Transverse colon (tissue), 4 donors: ENCODE data around the gene ROR1. TPM values are rescaled to one million over a fixed set of nuclear protein-coding genes. Genes with fewer than 3 reads are reported as not detected.

Source experiments
- DNase-seq: peaks from one replicate; pipeline ENCODE4 v3.0.0-alpha.2; 2019
- H3K27ac ChIP-seq, 4 donors: fragments of 200-600 bp; sonication (generic); 2 replicates each; pipeline ENCODE4 v1.5.1; 2016 to 2018; ENCODE audit warnings: inconsistent platforms in 4 of 4
- H3K27me3 ChIP-seq: fragments of 200-600 bp; sonication (generic); 2 replicates; pipeline ENCODE4 v1.5.1; 2017; ENCODE audit warnings: inconsistent platforms
- H3K36me3 ChIP-seq, 4 donors: fragments of 200-600 bp; sonication (generic); 2 replicates each; pipeline ENCODE4 v1.5.1; 2017 to 2019; ENCODE audit warnings: inconsistent platforms in 4 of 4
- H3K4me1 ChIP-seq, 4 donors: fragments of 200-600 bp; sonication (generic); 2 replicates each; pipeline ENCODE4 v1.5.1; 2017 to 2020; ENCODE audit warnings: inconsistent platforms in 4 of 4
- H3K4me3 ChIP-seq, 4 donors: fragments of 200-600 bp; sonication (generic); 1 replicate in 1 of 4; 2 replicates in 3 of 4; pipeline versions ENCODE4 v1.5.1 to v1.6.1; 2017 to 2019; ENCODE audit warnings: inconsistent platforms in 4 of 4
- H3K9me3 ChIP-seq, 2 donors: fragments of 200-600 bp; sonication (generic); 2 replicates each; pipeline ENCODE4 v1.5.1; 2017 to 2019; ENCODE audit warnings: inconsistent platforms in 2 of 2
- CTCF ChIP-seq, 5 experiments: fragments of 200-600 bp in 3 of 5; fragments of 450-650 bp in 2 of 5; sonication (generic) in 3 of 5; IDR thresholded peaks; 1 replicate in 2 of 5; 2 replicates in 3 of 5; pipeline ENCODE4 v1.5.1; 2016 to 2017; ENCODE audit warnings: antibody characterized with exemption in 5 of 5, inconsistent platforms in 3 of 5, mild to moderate bottlenecking in 2 of 5, moderate library complexity in 1 of 5
- EP300 ChIP-seq: sonication (generic); formaldehyde crosslinking; IDR thresholded peaks from one replicate; pipeline ENCODE4 v1.6.1; 2017; ENCODE audit warnings: antibody characterized with exemption, low read depth
- POLR2A ChIP-seq: fragments of 450-650 bp; IDR thresholded peaks from one replicate; pipeline ENCODE4 v1.6.1; 2016; ENCODE audit warnings: antibody characterized with exemption, mild to moderate bottlenecking, moderate library complexity
- POLR2AphosphoS5 ChIP-seq, 3 donors: sonication (generic); formaldehyde crosslinking; IDR thresholded peaks; one replicate each; pipeline ENCODE4 v1.6.1; 2016; ENCODE audit warnings: antibody characterized with exemption in 3 of 3
- WGBS, 2 donors: methylation state at CpG; one replicate each; pipeline ENCODE4 v1.1.5; 2018; ENCODE audit warnings: low coverage in 1 of 2; 5-methylcytosine and 5-hydroxymethylcytosine counted together
- in situ Hi-C, 4 donors: fragments of 200-750 bp; cut with MboI; loops; one replicate each; pipeline versions ENCODE4 v1.15.0 to v1.15.1; 2017; ENCODE audit warnings: low sequenced_read_pairs in 3 of 4, low pct_ligation_motif_present in 1 of 4, low pct_unique_long_range_greater_than_20kb in 1 of 4
- intact Hi-C: fragments of 100-400 bp; cut with DNase I; formaldehyde crosslinking; loops from one replicate; pipeline ENCODE4 v1.15.1; 2023; ENCODE audit warnings: low total_unique reads
- total RNA-seq, 4 donors: library from RNA; depleted of rRNA; stranded (reverse); fragments of >200 nt; gene quantifications; one replicate each; pipeline ENCODE4 v1.1.0, GENCODE V29; 2016

ROR1 gene
- total RNA-seq, 4 donors from 2014 or later, result 3.0 to 6.7 (median 4.6) TPM

DNA sequence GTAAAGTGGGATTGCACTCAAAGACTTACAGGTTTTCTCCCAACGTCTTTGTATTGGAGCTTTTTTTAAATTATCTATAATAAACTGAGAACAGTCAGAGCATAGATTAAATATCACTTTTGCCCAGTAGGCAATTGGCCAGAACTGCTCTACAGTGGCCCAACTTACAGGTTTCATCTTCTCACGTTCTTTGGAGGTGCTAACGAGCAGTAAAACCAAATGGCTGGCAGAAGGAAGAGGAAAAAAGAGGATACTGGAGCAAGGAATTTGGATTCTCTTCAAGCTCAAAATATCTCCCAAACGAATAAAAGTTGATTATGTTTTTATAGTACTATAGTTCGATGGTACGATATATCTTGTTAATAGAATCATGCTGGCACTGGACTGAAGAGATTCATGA, 201.1 kb downstream of the ROR1 start:
- DNase-seq, result no peak
- H3K27ac ChIP-seq, result no peak overlapping the region
- no peaks in the 10 kb centered on the region for H3K27me3 ChIP-seq
- H3K4me1 ChIP-seq, result no peaks in the 10 kb centered on the region
- H3K36me3 ChIP-seq, result no peaks in the 10 kb centered on the region
- 60 to 85% methylated on average over 5 to 6 of the region's 6 CpGs for WGBS, 2 donors
- H3K9me3 ChIP-seq, result no peaks in the 10 kb centered on the region
- intact Hi-C loops (no loop called here), in situ Hi-C loops (no loop called here)
- TF ChIP-seq EP300, result no peak
- H3K4me3 ChIP-seq, result no peak overlapping the region

DNA sequence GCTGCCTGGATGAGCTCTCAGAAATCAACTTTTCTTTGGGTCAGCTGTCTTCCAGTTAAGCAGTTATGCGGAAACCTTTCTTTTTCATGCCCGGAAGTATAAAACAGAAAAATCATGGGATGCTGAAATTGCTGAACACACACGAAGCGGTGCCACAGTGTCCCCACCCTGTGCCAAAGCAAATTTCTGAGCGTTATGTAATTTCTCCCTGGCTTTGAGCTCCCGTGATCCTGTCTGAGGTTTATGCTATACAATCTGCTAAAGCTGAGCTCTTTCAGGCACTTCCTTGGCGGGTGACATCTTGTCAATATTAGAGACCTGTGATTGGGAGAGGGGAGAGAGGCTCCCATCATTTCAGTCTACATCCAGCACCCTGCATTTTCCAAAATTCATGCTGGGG, 201.7 kb downstream of the ROR1 start:
- no peak overlapping the region for H3K27ac ChIP-seq
- H3K4me1 ChIP-seq, result no peaks in the 10 kb centered on the region
- in situ Hi-C loops, result no loop called here
- no peak for DNase-seq
- H3K4me3 ChIP-seq, result no peak overlapping the region
- no peak for TF ChIP-seq EP300
- TF ChIP-seq POLR2A, result no peak
- TF ChIP-seq CTCF (IDR thresholded peaks at IDR 0.05), result no peak
- no peak for TF ChIP-seq POLR2AphosphoS5 (IDR thresholded peaks at IDR 0.05)
- 84 to 87% methylated on average over 4 to 7 of the region's 7 CpGs for WGBS, 2 donors
- no peaks in the 10 kb centered on the region for H3K36me3 ChIP-seq
- intact Hi-C loops, result no loop called here
- H3K27me3 ChIP-seq, result no peaks in the 10 kb centered on the region
- no peaks in the 10 kb centered on the region for H3K9me3 ChIP-seq

DNA sequence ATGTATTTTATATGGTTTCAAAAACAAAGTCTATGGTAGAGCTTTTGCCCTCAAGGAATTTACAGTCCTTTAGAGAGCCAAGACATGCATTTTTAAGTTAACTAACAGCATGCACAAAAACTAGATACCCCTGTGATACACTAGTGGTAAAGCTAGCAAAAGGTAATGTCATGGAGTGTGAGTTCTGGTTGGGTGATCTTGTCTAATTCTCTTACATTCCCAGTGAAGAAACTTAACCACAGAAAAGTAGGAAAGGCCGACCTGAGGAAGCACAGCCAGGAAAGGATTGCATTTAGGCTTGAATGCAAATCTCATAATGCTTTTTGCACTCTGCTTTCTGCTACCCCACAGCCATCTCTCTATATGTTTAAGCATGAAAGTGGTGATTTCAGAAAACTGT, 202.2 kb downstream of the ROR1 start:
- H3K4me3 ChIP-seq, result no peak overlapping the region
- H3K36me3 ChIP-seq, result no peaks in the 10 kb centered on the region
- in situ Hi-C loops, result no loop called here
- TF ChIP-seq POLR2A (no peak), EP300 (no peak)
- no peaks in the 10 kb centered on the region for H3K4me1 ChIP-seq
- H3K9me3 ChIP-seq, result no peaks in the 10 kb centered on the region
- DNase-seq, result no peak
- 84 to 100% methylated on average over 1 of the region's 1 CpG for WGBS, 2 donors
- H3K27ac ChIP-seq, result no peak overlapping the region
- no peaks in the 10 kb centered on the region for H3K27me3 ChIP-seq
- intact Hi-C loops, result no loop called here

DNA sequence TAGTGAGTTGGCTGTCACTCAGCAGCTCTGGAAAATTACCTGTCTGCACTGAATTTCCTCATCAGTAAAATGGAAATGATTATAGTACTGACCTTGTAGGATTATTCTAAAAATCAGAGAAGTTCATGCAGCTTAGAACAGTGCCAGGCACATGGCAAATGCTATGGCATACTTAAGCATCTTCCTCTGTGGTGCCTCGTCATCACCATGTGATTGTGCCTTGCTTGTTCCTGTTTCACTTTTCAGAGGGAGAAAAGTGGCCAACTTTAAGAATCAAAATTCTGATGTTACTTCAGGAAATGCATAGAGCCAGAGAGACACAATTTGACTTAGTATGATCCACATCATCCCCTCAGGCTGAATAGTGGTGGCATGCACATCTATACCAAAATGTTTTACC, 203.6 kb downstream of the ROR1 start:
- DNase-seq, result no peak
- H3K36me3 ChIP-seq, result no peaks in the 10 kb centered on the region
- no peak for TF ChIP-seq CTCF (IDR thresholded peaks at IDR 0.05)
- no peak for TF ChIP-seq EP300
- no peak for TF ChIP-seq POLR2AphosphoS5 (IDR thresholded peaks at IDR 0.05)
- WGBS, 2 donors, result 70% methylated on average over 1 of the region's 1 CpG; no CpG with 5 or more reads in 1 of the 2 donors
- no peaks in the 10 kb centered on the region for H3K9me3 ChIP-seq
- in situ Hi-C loops (no loop called here), intact Hi-C loops (no loop called here)
- no peaks in the 10 kb centered on the region for H3K4me1 ChIP-seq
- H3K4me3 ChIP-seq, result no peak overlapping the region
- H3K27me3 ChIP-seq, result no peaks in the 10 kb centered on the region
- no peak overlapping the region for H3K27ac ChIP-seq

DNA sequence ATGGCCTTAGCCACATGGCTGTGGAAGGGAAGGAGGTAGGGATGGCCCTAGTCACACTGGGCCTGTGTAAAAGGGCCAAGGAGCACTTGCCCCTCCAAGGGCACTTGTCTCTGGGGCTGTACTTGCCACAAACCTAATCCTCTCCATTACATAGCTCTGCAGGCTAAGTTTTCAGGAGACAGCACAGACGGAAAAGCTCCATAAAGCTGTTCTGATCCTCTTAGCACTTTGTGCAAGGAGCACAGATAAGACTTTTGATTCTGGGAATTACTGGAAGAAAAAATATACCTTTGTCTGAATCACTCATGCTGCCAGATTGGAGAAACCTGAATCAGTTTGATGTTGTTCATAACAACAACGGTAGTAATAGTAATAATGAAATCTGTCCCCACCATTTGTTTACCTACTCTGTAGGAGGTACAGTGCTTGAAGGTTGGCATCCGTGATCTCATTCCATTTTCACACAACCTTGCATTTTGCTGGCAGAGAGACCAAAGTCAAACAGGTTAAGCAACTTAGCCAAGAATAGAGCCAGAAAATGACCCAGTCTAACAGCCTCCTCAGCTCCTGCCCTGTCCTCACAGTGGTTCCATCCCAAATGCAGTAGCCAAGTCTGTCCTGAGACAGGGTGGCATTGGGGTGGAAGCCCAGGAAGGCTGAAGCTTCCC, 207.1 kb downstream of the ROR1 start:
- intact Hi-C loops, result no loop called here
- no peak for DNase-seq
- H3K27ac ChIP-seq, result no peak overlapping the region
- no peak overlapping the region for H3K4me3 ChIP-seq
- H3K36me3 ChIP-seq, result no peaks in the 10 kb centered on the region
- in situ Hi-C loops, result no loop called here
- peaks cover 0 to 5% (median 0%) of the 10 kb centered on the region in 4 donors for H3K4me1 ChIP-seq
- no peaks in the 10 kb centered on the region for H3K9me3 ChIP-seq
- 56 to 68% methylated on average over 3 of the region's 3 CpGs for WGBS, 2 donors
- H3K27me3 ChIP-seq, result no peaks in the 10 kb centered on the region
- TF ChIP-seq CTCF (IDR thresholded peaks at IDR 0.05) (no peak), POLR2A (no peak)
